Head of caudate nucleus (tissue), 42 donors: ENCODE results near the gene THOC5.

Source experiments
- DNase-seq, 42 donors: peaks; one replicate each; pipeline versions ENCODE4 v3.0.0 to v3.0.0-alpha.2; 2020 to 2021; ENCODE audit warnings: mixed read lengths in 7 of 42
- intact Hi-C: fragments of 100-400 bp; cut with DNase I; formaldehyde crosslinking; loops from one replicate; pipeline ENCODE4 v1.15.0; 2022

THOC5 gene

GRCh38 chr22:29481265-29482000 lies 72.1 kb downstream of the THOC5 start:
- DNase-seq: peak in 2 of 42 donors; percentile 27 to 47
- intact Hi-C loops: no loop called here

- DNase-seq: peak in 39 of 42 donors; percentile 15 to 81 (median 55)
- intact Hi-C loops: no loop called here
Observed at GRCh38 chr22:29480512-29481264, 72.9 kb downstream of the THOC5 start.

DNA sequence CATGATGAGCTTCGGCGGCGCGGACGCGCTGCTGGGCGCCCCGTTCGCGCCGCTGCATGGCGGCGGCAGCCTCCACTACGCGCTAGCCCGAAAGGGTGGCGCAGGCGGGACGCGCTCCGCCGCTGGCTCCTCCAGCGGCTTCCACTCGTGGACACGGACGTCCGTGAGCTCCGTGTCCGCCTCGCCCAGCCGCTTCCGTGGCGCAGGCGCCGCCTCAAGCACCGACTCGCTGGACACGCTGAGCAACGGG lies 73.4 kb downstream of the THOC5 start:
- intact Hi-C loops: no loop called here
- DNase-seq: no peak

DNA sequence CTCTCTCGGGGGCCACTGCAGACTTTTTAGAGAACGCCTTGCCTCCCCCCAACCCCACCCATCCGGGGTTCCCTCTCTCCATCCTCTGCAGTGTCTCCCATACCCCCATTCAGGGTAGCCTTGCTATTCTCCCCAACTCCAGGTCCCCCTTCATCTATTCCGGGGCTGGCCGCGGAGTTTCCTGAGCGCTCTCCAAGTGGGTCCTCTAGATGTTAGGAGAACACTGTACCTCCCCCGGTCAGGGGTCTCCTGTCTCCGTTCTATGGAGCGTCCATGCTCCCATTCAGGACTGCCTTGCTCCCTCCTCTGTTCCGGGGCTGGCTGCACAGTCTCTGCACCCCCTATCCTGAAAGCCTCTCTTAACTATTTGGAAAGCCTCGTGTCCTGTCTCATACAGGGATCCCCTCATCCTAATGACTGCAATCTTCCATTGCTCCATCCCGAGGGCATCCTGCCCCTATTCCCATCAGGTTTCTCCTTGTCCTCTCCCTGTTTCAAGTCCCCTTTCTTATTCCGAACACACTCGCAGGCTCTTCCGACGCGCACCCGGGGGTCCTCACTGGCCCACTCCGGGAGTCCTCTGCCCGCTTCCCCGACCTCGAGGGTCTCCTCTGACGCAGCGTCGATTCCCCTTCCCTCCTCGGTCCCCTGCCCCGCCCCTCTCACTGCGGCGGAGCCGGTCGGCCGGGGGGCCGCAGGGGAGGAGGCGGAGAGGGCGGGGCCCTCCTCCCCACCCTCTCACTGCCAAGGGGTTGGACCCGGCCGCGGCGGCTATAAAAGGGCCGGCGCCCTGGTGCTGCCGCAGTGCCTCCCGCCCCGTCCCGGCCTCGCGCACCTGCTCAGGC lies 73.9 kb downstream of the THOC5 start, which contains the start of gene NEFH:
TSS of gene NEFH (plus strand) at position 802 of the 845 bp plus-strand sequence. CDS start 45 bp downstream, outside the sequence.
- peak in 17 of 42 donors; percentile 17 to 64 (median 41) for DNase-seq

GRCh38 chr22:29478326-29479276 lies 75.0 kb downstream of the THOC5 start:
- peak in 19 of 42 donors; percentile 10 to 67 (median 45) for DNase-seq
- intact Hi-C loops: no loop called here

More for the DNA sequence above, 73.9 kb downstream of the THOC5 start, which contains the start of gene NEFH:
- intact Hi-C loops: no loop called here

GRCh38 chr22:29477723-29478318 lies 75.7 kb downstream of the THOC5 start:
- peak in 16 of 42 donors; percentile 21 to 65 (median 40) for DNase-seq
- intact Hi-C loops: no loop called here

DNA sequence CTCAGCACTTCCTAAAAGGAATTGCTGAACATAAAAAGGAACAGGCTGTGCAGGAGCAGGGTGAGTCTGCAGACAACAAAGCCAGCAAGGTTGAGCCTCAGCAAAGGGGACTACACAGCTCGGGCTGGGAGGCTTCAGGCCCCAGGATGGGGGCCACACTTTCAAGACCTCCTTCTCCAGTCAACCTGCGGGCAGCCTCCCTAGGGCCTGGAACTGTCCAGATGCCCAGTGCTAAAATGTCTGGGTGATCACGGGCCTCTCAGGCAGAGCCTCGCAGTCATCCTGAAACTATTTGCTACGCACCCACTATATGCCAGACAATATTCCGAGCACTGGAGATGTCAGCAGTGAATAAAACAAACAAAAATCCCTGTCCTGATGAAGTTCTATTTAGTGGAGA lies 77.4 kb downstream of the THOC5 start:
- no peak for DNase-seq
- intact Hi-C loops: no loop called here

DNA sequence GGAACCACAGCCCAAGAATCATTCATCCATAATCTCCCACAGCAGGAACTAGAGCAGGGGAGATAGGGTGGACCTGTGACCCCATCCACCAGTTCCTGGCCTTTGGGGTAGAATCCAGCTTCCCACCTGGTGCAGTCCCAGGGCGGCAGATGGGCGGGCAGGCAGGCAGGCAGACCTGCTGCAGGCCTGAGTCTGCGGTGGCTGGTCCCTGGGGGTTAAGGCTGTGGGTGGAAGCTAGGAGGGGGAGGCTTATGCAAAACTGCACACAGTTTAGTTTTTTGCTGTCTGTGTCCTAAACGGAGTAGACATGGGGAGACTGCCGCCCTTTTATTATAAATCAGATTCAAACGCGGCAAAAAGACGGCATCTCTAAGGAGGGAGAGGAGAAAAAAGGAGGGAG lies 78.0 kb downstream of the THOC5 start:
- DNase-seq: no peak
- intact Hi-C loops: no loop called here

DNA sequence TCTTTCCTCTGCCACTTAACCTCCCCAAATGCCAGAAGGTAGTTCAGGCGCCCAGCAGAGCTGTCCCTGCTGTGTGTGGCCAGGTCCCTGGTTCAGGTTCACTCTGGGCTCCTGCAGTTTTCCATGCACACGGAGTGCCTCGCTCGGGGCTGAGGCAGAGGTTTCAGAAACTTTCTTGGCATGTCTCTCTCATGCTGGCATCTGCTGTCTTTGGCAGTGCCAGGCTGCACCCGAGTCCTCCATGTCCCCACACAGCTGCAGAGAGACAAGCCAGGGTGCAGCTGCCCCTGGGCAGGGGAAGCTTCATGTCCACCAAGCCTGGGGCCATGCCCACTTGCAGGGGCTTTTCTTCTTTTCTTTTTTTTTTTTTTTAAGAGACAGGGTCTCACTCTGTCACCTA lies 80.6 kb downstream of the THOC5 start:
- intact Hi-C loops: no loop called here
- DNase-seq: no peak

DNA sequence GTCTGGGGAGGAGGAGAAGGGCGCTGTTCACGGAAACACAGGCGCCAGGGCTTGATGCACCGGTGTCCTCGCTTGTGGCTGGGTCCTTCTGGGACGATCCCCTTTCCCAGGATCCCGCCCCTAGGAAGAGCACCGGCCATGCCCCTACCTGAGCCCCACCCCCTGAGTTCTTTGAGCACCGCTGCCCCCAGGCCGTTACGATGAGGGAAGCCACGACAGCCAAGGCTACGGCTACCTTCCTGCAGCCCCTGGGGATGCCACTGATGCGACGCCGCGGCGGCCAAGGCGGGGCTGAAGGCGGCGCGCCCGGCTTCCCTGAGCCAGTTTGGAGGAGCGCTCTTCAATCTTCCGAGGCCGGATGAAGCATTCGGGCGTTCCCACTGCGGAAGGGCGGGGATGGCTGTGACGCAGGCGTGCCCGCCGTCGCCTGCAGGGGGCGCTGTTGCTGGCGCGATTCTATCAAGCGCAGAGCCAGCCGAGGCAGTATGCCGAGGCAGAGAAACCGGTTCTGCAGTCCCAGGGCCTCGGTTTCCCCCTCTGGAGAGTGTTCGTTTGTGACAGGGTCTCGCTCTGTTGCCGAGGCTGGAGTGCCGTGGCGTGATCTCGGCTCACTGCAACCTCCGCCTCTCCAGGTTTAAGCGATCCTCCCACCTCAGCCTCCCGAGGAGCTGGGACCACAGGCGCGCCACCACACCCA lies 83.2 kb downstream of the THOC5 start:
- peak in 38 of 42 donors; percentile 15 to 86 (median 50) for DNase-seq
- intact Hi-C loops: no loop called here

DNA sequence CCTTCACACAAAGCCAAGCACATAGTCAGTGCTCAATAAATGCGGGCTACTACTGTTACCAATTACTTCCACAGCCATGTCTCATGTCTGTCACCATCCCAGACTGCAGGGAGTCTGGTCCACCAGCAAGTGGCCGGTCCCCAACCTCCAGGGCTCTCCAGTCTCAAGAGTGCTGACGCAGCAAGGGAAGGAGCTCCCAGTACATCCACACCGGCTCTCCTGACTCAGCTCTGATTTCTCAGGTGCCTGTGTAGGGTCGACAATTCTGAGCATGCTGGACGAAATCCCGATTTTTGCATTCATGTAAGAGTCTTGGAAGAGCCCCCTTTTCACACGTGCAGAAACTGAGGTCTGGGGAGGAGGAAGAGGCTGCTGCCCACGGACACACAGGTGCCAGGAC lies 83.8 kb downstream of the THOC5 start:
- intact Hi-C loops: no loop called here
- DNase-seq: no peak

- intact Hi-C loops: no loop called here
Observed at GRCh38 chr22:29464581-29464980, 89.0 kb downstream of the THOC5 start.

GRCh38 chr22:29463629-29464028 lies 89.9 kb downstream of the THOC5 start:
- intact Hi-C loops: no loop called here
- no peak for DNase-seq

More at GRCh38 chr22:29464581-29464980, 89.0 kb downstream of the THOC5 start:
- no peak for DNase-seq

- intact Hi-C loops: no loop called here
- no peak for DNase-seq
Observed at GRCh38 chr22:29461263-29461662, 92.3 kb downstream of the THOC5 start.

DNA sequence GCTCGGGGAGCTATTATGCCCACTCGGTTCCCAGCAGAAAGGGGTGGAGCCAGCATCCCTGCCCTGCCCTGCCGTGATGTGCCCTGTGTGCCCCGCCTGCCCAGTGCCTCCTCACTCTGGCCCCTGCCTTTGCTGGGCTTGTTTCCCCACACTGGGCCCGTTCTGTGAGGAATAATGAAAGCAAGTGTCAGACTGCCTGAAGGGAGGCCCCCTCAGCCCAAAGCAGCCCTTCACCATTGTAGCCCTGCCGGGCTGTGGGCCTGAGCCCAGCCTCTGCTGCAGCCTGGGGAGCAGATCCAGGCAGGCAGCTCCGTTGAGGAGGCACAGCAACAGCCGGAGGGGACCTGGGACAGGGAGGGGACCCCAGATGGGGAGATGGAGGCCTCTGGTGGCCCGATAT lies 93.8 kb downstream of the THOC5 start:
- DNase-seq: no peak
- intact Hi-C loops: no loop called here

DNA sequence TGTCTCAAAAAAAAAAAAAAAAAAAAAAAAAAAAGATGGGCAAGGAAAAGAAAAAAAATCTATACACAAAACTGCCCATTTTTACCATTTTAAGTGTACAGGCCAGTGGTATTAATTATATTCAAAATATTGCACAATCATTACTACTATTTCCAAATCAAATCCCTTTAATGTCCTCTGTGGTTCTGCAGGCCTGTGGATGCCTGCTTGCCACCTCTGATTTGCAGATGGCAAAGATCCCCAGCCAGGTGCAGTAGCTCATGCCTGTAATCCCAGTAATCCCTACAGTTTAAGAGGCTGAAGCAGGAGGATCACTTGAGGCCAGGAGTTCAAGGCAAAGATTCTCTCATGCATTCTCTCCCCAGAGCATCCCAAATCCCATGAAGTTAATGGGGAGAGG lies 95.0 kb downstream of the THOC5 start:
- DNase-seq: no peak

GRCh38 chr22:29457730-29458129 lies 95.8 kb downstream of the THOC5 start:
- DNase-seq: peak in 3 of 42 donors; percentile 25 to 51 (median 31)
- intact Hi-C loops: no loop called here

More for the DNA sequence above, 95.0 kb downstream of the THOC5 start:
- intact Hi-C loops: no loop called here
